ENCODE results near the gene LEKR1.
"Not testable (repeated sequence)": the region's sequence is repeated elsewhere in the genome, so short reads cannot be mapped to it uniquely, and the experiment has no call there.

Gene LEKR1

DNA sequence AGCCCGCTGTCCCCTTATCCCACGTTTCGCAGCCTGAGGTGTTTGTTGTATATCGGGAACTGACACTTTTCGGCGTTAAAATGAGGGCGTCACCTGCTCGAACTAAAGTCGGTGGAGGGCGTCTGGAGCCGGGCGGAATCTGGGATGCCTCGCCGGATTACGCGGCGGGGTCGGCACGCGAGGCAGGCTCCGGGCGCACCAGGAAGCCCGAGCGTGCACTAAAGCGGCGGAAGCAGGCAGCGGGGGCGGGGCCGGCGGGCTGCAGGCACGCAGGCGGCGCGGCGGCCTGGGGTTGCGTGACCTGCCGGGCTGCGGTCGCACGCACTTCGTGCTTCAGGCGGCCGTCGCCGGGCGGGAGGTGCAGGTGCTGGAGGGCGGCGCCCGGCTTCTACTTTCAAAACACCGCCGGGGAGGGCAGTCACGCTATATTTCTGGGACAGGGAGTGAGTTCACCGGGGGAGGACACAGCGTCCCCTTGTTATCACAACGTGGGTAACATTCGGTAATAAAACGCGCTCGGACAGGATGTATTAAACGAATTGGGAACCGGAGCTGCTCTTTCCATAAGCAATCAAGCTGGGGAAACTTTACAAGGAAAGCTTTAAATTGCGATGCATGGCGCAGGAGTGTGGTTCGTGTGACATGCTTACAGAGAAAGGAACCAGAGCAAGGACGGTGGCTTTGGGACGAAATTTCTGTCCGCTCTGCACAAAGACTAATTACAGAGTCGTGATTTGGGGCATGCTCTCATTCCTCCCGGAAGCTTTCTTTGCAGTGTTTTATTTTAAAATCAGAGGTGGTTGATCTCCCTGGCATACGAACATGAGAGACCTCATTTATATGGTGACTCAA, 9.1 kb upstream of the LEKR1 start:
- TF ChIP-seq, protein P1, sequence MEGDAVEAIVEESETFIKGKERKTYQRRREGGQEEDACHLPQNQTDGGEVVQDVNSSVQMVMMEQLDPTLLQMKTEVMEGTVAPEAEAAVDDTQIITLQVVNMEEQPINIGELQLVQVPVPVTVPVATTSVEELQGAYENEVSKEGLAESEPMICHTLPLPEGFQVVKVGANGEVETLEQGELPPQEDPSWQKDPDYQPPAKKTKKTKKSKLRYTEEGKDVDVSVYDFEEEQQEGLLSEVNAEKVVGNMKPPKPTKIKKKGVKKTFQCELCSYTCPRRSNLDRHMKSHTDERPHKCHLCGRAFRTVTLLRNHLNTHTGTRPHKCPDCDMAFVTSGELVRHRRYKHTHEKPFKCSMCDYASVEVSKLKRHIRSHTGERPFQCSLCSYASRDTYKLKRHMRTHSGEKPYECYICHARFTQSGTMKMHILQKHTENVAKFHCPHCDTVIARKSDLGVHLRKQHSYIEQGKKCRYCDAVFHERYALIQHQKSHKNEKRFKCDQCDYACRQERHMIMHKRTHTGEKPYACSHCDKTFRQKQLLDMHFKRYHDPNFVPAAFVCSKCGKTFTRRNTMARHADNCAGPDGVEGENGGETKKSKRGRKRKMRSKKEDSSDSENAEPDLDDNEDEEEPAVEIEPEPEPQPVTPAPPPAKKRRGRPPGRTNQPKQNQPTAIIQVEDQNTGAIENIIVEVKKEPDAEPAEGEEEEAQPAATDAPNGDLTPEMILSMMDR (IDR thresholded peaks at IDR 0.05; ENCODE audit: low read depth, low read length): peak; percentile 6; the same call in 1 of the 2 replicates
- DNase-seq (ENCODE audit: extremely low read depth, low read depth): peak; percentile 92

DNA sequence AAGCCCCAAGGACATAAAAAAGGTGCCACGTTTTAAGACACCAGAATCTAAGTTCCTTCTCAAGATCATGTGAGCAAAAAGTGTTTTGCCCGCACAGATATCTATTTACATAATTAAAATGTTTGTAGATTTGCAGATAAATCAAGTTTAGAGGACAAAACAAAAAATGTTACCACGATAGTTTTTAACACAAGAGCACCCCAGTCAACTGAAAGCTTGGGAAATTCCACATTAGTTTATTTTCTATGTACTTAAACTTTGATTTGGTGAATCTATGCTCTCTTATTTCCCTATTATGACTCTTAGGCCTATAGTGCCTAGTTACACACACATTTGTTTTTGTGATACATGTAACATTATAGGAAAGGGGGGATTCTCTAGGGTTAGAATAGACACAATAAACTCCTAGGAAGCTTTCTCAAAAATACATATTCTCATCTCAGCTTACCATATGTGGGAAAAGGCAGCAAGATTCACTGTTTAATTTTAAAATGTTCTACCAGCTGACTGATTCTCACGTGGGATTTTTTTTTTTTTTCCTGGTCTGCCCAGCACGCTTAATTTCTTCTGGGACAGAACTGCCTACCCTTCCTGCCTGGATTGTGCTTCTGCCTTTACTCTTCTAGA, 8.4 kb upstream of the LEKR1 start:
- TF ChIP-seq, protein P1 (IDR thresholded peaks at IDR 0.05; ENCODE audit: low read depth, low read length): no peak
- no peak for DNase-seq (ENCODE audit: extremely low read depth, low read depth)

DNA sequence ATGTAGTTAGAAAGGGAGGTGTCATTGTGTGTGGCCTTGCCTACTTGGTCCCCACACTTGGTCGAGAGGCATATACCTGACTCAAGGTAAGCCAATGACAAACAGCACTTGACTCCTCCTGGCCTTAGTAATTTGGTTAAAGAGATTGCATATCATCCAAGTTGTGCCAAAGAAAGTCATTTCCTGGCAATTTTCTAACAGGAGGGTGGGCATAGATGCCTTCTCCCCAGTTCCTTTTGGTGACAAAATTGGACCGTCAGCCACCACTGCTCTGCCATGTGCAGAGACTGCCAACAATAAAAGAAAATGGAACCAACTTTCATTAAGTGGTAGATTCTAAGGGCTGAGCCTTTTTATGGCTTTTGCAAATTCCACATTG, 7.9 kb upstream of the LEKR1 start:
- TF ChIP-seq, protein P1 (IDR thresholded peaks at IDR 0.05; ENCODE audit: low read depth, low read length): no peak
- DNase-seq (ENCODE audit: extremely low read depth, low read depth): no peak

DNA sequence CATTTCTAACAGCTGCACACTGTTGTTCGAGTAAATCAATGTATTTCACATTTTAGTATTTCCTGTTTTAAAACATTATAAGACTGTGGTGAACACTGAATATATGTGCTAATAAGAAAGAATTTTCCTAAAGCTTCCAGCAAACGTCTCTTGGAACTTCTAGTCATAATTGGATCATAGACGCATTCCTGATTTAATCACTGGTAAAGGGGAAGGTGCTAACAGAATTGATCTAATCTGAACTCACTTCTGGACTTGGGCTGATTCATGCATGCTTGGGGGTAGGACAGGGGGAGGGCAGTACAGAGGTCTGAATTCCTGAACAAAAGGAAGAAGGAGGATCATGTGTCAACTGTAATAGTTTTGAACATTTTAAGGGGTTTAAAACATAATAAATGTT, 7.3 kb upstream of the LEKR1 start:
- TF ChIP-seq, protein P1 (IDR thresholded peaks at IDR 0.05; ENCODE audit: low read depth, low read length): no peak
- no peak for DNase-seq (ENCODE audit: extremely low read depth, low read depth)

DNA sequence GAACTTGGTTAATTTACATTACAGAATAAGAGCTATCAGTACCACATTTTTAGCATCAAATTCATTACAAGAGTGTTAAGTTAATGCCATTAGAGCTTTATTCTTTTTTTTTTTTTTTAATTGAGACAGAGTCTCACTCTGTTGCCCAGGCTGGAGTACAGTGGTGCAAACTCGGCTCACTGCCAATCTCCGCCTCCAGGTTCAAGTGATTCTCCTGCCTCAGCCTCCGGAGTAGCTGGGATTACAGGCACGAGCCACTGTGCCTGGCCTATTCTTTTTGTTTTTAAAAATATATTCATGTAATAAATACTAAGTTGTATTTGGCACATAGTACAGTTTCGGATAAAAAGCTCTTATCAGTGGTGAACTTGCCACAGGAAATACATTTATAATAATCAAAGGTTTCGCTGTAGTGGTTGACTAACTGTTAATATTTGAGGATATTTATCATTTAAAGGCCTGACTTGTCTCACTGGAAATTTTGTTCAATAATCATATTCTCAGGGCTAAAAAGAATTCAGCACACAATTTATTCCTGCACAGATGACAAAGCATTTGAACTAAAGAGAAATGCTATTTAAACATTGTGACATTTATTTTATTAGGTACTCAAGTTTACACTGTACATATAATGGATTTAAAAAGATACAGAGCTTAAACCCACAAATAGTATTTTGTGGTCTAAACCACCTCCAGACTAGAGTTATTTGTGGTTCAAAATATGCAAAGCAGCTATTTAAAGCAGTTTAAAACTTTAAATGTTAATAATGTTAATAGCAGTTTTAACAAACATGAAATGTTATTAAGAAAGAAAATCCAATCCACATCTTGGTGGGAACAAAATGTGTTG, 6.1 kb upstream of the LEKR1 start:
- TF ChIP-seq, protein P1 (IDR thresholded peaks at IDR 0.05; ENCODE audit: low read depth, low read length): no peak
- no peak for DNase-seq (ENCODE audit: extremely low read depth, low read depth)

GRCh38 chr3:156820692-156821080, 5.5 kb upstream of the LEKR1 start:
- TF ChIP-seq, protein P1 (IDR thresholded peaks at IDR 0.05; ENCODE audit: low read depth, low read length): no peak
- no peak for DNase-seq (ENCODE audit: extremely low read depth, low read depth)

- not testable (repeated sequence) for DNase-seq (ENCODE audit: extremely low read depth, low read depth)
Measured at GRCh38 chr3:156822626-156823260, 3.4 kb upstream of the LEKR1 start.

All from AG09319 (cell line).